Keratinocyte (primary cell): ENCODE results near the gene HSF4. TPM values are rescaled to one million over a fixed set of nuclear protein-coding genes. Genes with fewer than 3 reads are reported as not detected.

ENCODE experiments used
- DNase-seq: peaks from one replicate; pipeline ENCODE4 v3.0.0-alpha.2; 2011; ENCODE audit warnings: low read depth, missing footprints, low spot score
- FAIRE-seq: peaks from 2 replicates; lab custom pipeline; 2011; peaks lifted over from hg19 to GRCh38; lab: Jason Lieb, UNC
- H2AFZ ChIP-seq: 2 replicates; pipeline ENCODE4 v1.6.0; 2012; ENCODE audit warnings: low read length, control low read depth, inconsistent platforms; ENCODE audit not compliant: control insufficient read depth
- H3K27ac ChIP-seq: 2 replicates; pipeline ENCODE4 v1.5.1; 2011; ENCODE audit warnings: low read length; ENCODE audit not compliant: control insufficient read depth, insufficient read depth
- H3K27me3 ChIP-seq: 3 replicates; pipeline ENCODE4 v1.6.0; 2011; ENCODE audit warnings: low read length; ENCODE audit not compliant: control insufficient read depth, insufficient read depth; ENCODE audit errors: extremely low read depth
- H3K36me3 ChIP-seq, 2 experiments: 2 replicates in 1 of 2; 3 replicates in 1 of 2; pipeline ENCODE4 v1.5.1; 2011; ENCODE audit warnings: low read length in 2 of 2, mild to moderate bottlenecking in 1 of 2; ENCODE audit not compliant: control insufficient read depth in 2 of 2, insufficient read depth in 2 of 2; ENCODE audit errors: extremely low read depth in 1 of 2
- H3K4me1 ChIP-seq: 3 replicates; pipeline ENCODE4 v1.5.1; 2011; ENCODE audit warnings: low read length; ENCODE audit not compliant: control insufficient read depth, insufficient read depth; ENCODE audit errors: extremely low read depth
- H3K4me2 ChIP-seq: 3 replicates; pipeline ENCODE4 v1.6.0; 2011; ENCODE audit warnings: low read depth, low read length; ENCODE audit not compliant: control insufficient read depth, insufficient read depth; ENCODE audit errors: extremely low read depth
- H3K4me3 ChIP-seq, 3 experiments: fragments of 200-600 bp in 1 of 3; sonication (generic) in 1 of 3; 2 replicates in 2 of 3; 3 replicates in 1 of 3; pipeline ENCODE4 v1.5.1; 2011 to 2016; ENCODE audit warnings: low read length in 3 of 3, mild to moderate bottlenecking in 3 of 3, control low read depth in 2 of 3, inconsistent platforms in 1 of 3, low read depth in 1 of 3, mixed read lengths in 1 of 3, mixed run types in 1 of 3, moderate library complexity in 1 of 3; ENCODE audit not compliant: control insufficient read depth in 2 of 3, insufficient read depth in 2 of 3; ENCODE audit errors: extremely low read depth in 1 of 3
- H3K79me2 ChIP-seq: 2 replicates; pipeline ENCODE4 v1.6.0; 2012; ENCODE audit warnings: low read length; ENCODE audit not compliant: control insufficient read depth, insufficient read depth
- H3K9ac ChIP-seq: 3 replicates; pipeline ENCODE4 v1.6.0; 2011; ENCODE audit warnings: low read length; ENCODE audit not compliant: control insufficient read depth, insufficient read depth; ENCODE audit errors: extremely low read depth
- H3K9me1 ChIP-seq: 3 replicates; pipeline ENCODE4 v1.6.0; 2011; ENCODE audit warnings: low read length; ENCODE audit not compliant: control insufficient read depth, insufficient read depth; ENCODE audit errors: extremely low read depth
- H3K9me3 ChIP-seq: 2 replicates; pipeline ENCODE4 v1.5.1; 2012; ENCODE audit warnings: low read depth, low read length; ENCODE audit not compliant: control insufficient read depth
- H4K20me1 ChIP-seq: 3 replicates; pipeline ENCODE4 v1.6.0; 2011; ENCODE audit warnings: low read length; ENCODE audit not compliant: control insufficient read depth, insufficient read depth; ENCODE audit errors: extremely low read depth
- CTCF ChIP-seq, 3 experiments: IDR thresholded peaks in 1 of 3; conservative IDR thresholded peaks in 1 of 3; optimal IDR thresholded peaks in 1 of 3; 2 replicates in 2 of 3; 3 replicates in 1 of 3; pipeline versions ENCODE3 to v1.5.1; 2011; ENCODE audit warnings: low read length in 3 of 3, mild to moderate bottlenecking in 3 of 3, moderate library complexity in 2 of 3, control low read depth in 1 of 3, inconsistent platforms in 1 of 3; ENCODE audit not compliant: insufficient read depth in 2 of 3; ENCODE audit errors: extremely low read depth in 1 of 3
- EZH2 ChIP-seq: IDR thresholded peaks from one replicate; pipeline ENCODE4 v1.6.1; 2012; ENCODE audit warnings: inconsistent platforms, mild to moderate bottlenecking, low read length, moderate library complexity
- dilution Hi-C: fragments of 300-500 bp; cut with MboI; formaldehyde crosslinking; loops from one replicate; pipeline ENCODE4 v1.7.0; 2020; ENCODE audit warnings: low sequenced_read_pairs; ENCODE audit not compliant: extremely low pct_ligation_motif_present
- polyA plus RNA-seq, 5 experiments: library from polyadenylated mRNA; depleted of rRNA in 3 of 5; stranded (reverse) in 3 of 5; stranded (forward) in 1 of 5; unstranded in 1 of 5; fragments of >200 nt; gene quantifications; 1 replicate in 1 of 5; 2 replicates in 3 of 5; 3 replicates in 1 of 5; pipeline versions ENCODE4 v1.2.1 to v1.2.3, GENCODE V29; 2011 to 2012; ENCODE audit warnings: missing spikeins in 2 of 5, low read depth in 1 of 5, low replicate concordance in 1 of 5

Gene HSF4
- polyA plus RNA-seq, 1 donor (not counting 4 experiments of a cell fraction or from before 2014, with no cell fraction given), result 4.3 TPM

GRCh38 chr16:67194260-67194659 is 29.7 kb downstream of the HSF4 start:
- H3K9me3 ChIP-seq, result no peaks in the 10 kb centered on the region
- no peak overlapping the region for H3K4me3 ChIP-seq
- peaks cover 4% of the 10 kb centered on the region for H4K20me1 ChIP-seq
- peaks cover 44% of the 10 kb centered on the region for H3K79me2 ChIP-seq
- no peak for FAIRE-seq
- no peaks in the 10 kb centered on the region for H3K27me3 ChIP-seq
- peaks cover 2% of the 10 kb centered on the region for H3K9me1 ChIP-seq
- TF ChIP-seq EZH2, result no peak
- no peak for TF ChIP-seq CTCF (optimal IDR thresholded peaks at IDR 0.05 in 1 of 3, IDR thresholded peaks at IDR 0.05 in 1 of 3, conservative IDR thresholded peaks at IDR 0.05 in 1 of 3; ENCODE audit: extremely low read depth in 1 of 3, insufficient read depth in 2 of 3, low read length in 3 of 3)
- no peak overlapping the region for H3K9ac ChIP-seq
- no peak overlapping the region for H3K27ac ChIP-seq
- H3K36me3 ChIP-seq, result peaks cover 27 to 48% of the 10 kb centered on the region in 2 experiments
- dilution Hi-C loops, result no loop called here
- peaks cover 30% of the 10 kb centered on the region for H3K4me1 ChIP-seq
- DNase-seq, result no peak
- no peak overlapping the region for H2AFZ ChIP-seq
- H3K4me2 ChIP-seq, result no peak overlapping the region

GRCh38 chr16:67195676-67196075 is 31.1 kb downstream of the HSF4 start:
- Histone ChIP-seq H3K9ac (no peak overlapping the region), H3K27ac (no peak overlapping the region), H3K4me3 (no peak overlapping the region), H3K79me2 (peaks cover 52% of the 10 kb centered on the region), H3K9me3 (no peaks in the 10 kb centered on the region), H3K4me1 (peaks cover 34% of the 10 kb centered on the region), H3K27me3 (no peaks in the 10 kb centered on the region), H3K9me1 (peaks cover 3% of the 10 kb centered on the region), H3K4me2 (no peak overlapping the region), H2AFZ (no peak overlapping the region), H3K36me3 (peaks cover 29 to 48% of the 10 kb centered on the region in 2 experiments), H4K20me1 (peaks cover 4% of the 10 kb centered on the region)
- FAIRE-seq (no peak), DNase-seq (no peak)
- TF ChIP-seq EZH2 (no peak), CTCF (optimal IDR thresholded peaks at IDR 0.05 in 1 of 3, IDR thresholded peaks at IDR 0.05 in 1 of 3, conservative IDR thresholded peaks at IDR 0.05 in 1 of 3; ENCODE audit: extremely low read depth in 1 of 3, insufficient read depth in 2 of 3, low read length in 3 of 3) (no peak)
- dilution Hi-C loops, result no loop called here
